Activated CD4-positive, alpha-beta T cell treated with anti-CD3 and anti-CD28 coated beads, Interleukin-2, amount 50 U/mL, for 1 hour (primary cell): ENCODE data around the gene ARID5B.
"Not testable (repeated sequence)": the region's sequence is repeated elsewhere in the genome, so short reads cannot be mapped to it uniquely, and the experiment has no call there.

ENCODE experiments used
- DNase-seq: peaks from one replicate; pipeline ENCODE4 v3.0.0-alpha.2; 2020

Gene ARID5B

DNA sequence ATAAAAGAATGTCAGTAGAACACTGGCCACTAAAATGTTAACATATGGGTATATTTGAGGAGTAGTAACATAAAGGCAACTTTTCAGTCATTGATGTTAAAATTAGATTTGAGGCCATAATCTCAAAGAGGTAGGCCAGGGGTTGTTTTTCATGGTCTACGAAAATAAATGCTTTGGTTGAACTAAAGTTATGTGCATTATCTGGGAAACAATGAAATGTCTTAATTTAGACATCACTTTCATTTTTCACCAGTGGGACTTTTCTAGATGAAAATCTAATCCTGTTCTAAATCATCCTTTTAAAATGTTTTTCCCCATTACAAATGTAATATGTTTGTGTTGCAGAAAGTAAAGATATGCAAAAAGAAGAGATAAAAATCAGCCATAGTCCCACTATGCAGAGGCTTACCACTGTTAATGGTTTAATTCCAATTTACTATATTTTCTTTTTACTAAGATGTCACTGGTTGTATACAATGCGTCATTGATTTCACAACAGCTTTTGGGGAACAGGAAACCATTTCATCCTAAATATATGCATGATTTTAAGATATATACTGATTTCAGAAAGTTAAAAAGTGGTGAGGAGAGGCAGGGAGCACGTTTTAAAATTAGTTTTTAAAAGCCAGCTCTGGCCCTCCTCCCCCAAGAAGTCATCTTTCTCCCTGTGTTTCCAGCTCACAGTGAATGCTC is 64.3 kb downstream of the ARID5B start:
- DNase-seq, result no peak

DNA sequence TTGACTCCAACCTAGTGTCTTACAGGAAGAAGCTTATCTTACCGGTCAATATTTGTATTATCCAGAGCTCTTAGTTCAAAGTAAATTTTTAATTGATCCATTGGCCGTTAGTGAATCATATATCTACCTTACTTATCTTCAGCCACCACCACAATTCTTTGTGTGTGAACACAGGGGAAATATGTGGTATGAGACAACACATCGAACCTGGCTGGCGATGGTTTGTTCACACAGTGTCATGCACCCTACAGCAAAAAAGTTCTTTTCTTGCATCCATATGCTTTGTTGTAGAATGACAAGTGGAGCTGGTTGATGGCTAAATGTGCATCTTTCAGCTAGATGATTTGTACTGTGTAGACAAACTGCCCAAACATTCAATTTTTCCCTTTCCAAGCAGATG is 65.8 kb downstream of the ARID5B start:
- no peak for DNase-seq

DNA sequence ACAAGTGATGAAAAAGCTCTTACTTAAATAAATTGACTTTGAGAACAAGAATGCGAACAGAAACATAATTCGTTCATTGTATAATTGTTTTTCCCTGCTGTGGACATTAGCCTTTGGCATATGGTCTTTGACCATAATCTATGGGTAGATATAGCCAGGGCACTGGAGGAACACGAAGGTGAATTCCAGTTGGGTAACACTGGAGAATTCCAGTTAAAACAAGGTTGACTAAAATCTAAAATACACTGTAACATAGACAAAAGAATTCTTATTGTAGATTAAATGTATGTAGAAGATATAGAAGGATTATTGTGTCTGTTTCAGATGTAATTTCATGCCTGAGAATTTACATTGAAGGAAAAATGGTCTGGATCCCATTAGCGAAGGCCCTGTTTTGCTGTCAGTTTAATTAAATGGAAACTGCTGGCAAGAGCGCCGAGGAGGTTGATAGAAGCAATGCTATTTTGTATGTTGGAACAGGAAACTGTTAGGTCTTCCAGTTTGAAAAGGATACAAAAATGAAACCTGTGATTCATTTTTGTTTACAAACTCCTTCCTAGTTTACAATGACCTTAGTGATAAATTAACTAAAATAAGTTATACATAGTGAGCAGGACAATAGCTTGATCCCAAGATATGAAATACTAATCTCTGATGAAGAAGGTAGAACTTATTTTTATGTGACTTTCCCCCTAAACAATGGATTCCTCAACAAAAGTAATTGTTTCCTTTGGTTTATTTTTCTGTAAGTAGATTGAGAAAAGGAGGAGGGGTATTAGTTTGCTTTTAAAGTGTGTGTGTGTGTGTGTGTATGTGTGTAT is 68.9 kb downstream of the ARID5B start:
- no peak for DNase-seq

DNA sequence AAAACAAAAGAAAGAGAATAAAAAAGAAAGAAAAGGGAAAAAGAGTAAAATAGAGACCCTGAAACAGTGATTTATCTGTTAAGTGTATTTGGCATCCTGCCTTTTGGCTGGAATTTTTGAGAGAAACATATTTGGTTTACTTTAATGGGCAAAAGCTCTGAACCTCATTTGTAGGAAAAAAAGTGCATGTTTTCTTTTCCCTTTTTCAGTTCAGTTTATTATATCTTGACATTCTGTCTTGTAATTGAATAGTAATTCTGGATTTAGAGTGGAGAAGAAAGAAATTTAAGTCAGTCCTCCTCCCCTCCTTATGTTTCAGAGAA is 69.5 kb downstream of the ARID5B start:
- no peak for DNase-seq

DNA sequence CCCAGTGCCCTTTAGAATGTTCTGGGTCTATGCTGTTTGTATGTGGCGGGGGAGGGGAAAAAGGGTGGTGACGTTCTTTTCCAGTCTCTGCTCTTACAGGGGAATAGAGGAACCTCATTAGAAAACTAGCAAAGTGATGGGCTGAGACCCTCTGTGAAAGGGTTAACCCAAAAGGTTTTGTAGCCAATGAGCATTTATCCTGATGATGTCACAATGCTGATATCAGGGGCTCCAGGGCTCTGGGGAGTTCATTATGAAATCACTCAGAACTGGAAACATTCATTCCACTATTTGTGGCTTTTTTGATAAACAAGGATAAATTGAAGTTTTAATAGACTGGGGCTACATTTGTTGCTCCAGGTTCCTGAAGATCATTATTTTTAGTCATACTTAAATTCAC is 71.7 kb downstream of the ARID5B start:
- no peak for DNase-seq

DNA sequence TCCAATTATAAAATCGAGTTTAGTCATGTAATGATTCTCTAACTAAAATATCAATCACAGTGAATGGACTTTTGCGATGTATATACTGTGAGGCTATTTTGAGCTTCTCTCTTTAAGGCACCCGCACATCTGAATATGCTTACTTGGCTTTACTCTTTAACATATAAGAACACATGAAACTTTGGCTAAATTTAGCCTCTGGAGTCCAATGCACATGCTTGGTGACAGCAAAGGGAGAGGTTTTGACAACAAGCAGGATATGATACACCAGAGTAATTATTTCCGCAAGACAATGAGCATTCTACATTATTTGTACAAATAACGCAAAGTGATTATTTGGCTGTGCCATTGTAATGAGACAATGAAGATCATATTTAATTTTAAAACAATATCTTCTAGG is 72.4 kb downstream of the ARID5B start:
- DNase-seq, result no peak

DNA sequence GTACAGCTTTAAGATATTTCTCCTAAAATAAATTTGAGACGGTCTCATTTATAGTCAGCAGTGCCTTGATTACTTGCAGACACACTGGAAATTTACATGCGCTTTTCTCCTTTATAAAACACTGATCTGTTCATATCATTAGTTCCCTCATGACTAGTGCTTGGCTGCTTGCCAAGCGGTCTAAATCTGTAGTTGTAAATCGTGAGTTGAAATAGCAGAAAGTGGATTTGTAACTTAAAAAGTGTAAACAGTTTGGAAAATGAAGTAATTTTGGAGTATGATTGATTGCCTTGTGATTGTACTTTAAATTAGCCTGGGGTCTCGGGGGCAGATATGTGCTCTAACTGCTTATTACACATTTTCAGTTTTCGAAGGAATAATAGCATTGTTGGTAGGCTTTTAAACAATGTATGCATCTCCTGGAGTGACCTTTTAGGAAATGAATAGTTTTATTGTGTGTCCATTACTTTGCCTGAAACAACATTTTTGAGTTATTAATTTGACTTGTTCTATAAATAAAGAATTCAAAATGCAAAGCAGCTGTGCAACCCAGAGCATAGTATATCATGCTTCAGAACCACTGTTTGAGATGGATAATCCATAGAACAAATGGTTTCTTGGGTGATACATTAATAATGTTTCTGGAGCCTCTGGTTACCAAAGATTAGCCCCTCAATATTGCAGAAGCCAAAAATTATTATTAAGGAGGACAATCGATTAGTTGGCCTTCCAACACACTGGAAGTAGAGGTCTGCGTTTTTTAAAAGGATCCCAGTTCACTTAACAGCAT is 73.3 kb downstream of the ARID5B start:
- no peak for DNase-seq

DNA sequence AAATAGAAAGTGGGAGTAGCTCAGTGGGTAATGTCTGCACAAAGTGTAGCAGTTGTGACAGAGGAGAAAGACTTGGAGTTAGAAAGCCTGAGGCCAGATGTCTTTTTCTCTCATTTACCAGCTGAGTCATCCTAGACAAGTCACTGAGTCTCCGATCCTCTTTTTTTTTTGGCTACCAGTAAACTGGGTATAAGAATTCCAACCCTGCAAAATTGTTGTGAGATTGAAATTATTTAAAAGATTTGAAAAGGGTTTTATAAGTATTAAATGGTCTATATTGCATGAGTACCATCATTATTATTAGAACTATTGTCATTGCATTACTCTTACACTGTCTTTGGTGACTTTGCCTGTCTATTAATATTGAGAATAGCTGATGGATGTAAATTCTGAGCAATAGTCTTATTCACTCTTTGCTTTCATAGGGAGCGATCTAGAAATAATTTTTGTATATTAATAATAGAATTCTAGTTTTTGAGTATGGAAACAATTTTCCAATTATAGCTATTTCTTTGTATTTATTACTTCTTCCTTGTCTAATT is 74.0 kb downstream of the ARID5B start:
- no peak for DNase-seq

DNA sequence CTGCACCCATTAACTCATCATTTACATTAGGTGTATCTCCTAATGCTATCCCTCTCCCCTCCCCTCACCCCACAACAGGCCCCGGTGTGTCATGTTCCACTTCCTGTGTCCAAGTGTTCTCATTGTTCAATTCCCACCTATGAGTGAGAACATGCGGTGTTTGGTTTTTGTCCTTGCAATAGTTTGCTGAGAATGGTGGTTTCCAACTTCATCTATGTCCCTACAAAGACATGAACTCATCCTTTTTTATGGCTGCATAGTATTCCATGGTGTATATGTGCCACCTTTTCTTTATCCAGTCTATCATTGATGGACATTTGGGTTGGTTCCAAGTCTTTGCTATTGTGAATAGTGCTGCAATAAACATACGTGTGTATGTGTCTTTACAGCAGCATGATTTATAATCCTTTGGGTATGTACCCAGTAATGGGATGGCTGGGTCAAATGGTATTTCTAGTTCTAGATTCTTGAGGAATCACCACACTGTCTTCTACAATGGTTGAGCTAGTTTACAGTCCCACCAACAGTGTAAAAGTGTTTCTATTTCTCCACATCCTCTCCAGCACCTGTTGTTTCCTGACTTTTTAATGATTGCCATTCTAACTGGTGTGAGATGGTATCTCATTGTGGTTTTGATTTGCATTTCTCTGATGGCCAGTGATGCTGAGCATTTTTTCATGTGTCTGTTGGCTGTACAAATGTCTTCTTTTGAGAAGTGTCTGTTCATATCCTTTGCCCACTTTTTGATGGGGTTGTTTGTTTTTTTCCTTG is 75.6 kb downstream of the ARID5B start:
- DNase-seq, result not testable (repeated sequence)

DNA sequence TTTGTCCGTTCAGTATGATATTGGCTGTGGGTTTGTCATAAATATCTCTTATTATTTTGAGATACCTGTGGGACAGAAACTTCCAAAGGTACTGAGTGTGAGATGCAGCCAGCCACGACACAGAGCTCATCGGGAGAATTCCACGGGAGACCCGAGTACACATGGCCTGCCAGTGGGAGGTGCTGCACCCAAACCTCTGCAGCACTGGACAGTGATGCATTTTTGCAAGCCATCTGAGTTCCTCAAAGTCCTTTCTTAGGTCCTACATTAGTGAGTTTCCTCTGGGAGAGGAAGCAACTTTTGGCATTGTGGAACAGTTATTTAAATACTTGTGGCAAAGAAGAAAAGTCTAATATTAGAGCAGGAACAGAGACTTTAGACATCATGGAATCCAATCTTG is 77.5 kb downstream of the ARID5B start:
- no peak for DNase-seq

DNA sequence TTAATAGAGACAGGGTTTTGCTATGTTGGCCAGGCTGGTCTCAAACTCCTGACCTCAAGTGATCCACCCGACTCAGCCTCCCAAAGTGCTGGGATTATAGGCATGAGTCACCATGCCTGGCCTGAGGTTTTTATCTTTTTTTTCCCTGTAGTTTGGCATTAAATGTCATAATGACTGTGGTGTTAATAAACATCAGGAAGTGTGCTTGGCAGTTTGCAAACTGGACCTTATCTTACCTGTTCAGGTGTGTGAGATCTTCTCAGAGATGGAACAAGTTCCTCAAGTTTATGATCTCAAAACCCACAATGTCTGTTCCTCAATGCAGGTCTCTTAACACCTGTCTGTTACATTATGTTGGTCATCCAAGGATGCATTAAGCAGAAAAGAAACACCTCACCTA is 80.0 kb downstream of the ARID5B start:
- DNase-seq, result no peak

DNA sequence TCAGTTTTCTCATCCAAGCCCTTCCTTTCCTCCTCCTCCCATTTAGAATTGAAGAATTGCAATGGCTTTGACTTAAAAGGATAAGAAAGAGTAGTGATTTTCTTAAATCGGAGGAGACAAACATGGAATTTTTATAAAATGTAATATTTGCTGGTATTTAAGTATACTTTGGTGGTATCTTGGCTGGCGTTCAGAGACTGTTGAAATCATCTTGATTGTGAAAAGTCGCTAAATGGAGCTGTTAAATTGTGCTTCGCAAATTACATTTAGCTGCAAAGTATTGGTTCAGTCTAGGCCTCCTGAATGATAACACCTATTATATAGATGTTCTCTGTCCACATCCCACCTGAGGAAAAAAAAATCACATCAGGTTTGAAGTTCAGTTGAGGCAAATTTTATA is 81.8 kb downstream of the ARID5B start:
- DNase-seq, result no peak

DNA sequence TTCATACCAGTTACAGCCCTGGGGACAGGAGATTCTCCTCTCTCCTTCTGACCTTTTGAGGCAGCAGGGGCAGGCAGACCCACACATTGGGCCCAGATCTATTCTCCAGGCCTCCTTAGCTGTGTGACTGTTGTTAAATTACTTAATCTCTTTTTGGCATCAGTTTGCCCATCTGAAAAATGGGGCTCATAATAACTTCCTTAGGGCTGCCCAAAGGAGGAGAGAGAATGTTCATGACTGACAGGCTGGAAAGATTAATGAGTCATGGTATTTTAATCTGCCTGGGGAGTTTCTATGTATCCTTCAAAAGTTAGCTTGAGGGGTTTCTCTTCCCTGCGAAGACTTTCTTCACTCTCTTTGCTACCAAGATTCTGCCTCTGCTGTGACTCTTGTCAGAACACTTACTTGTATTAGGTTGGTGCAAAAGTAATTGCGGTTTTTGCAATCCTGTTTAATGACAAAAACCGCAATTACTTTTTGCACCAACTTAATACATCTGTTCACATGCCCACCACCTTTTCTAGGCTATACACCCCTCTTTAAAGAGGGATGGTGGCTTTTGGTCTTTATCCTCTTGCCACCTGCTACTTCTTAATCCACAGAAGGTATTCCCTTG is 83.4 kb downstream of the ARID5B start:
- DNase-seq, result no peak

DNA sequence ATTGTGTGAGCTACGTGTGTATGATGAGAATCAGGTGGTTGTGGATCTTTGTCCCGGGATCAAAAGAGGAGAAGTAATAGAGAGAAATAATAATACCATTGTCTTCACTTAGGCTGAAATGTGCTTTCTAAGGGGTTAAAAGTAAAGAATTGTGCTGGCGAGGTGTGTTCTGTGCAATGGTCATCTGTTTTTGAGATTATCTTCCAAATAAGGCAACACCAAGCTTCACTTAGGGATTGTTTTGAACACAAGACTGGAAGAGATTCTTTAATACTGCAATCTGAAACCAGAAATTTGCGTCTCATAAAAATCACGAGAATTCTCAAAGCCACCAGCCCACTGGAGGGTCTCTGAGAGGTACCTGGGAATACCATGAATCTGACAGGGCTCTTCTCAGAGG is 84.2 kb downstream of the ARID5B start:
- no peak for DNase-seq

DNA sequence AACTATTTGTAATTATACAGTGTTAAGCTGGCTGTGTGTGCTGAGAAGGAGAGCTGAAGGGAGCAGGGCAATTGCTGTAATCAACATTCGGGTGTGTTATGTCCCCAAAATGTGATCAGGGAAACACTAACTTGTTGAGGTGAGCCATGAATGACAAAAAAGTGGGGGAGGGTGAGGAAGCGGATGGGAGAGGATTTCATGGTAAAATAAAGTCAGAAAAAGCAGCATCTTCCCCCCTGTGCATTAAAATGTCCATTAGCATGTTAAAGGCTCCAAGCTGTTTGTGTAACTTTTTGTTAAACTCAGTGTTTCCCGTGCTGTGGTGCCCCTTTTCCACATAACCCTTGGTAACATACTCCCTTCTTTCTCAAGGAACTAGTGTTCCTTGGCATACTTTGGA is 84.9 kb downstream of the ARID5B start:
- DNase-seq, result no peak

DNA sequence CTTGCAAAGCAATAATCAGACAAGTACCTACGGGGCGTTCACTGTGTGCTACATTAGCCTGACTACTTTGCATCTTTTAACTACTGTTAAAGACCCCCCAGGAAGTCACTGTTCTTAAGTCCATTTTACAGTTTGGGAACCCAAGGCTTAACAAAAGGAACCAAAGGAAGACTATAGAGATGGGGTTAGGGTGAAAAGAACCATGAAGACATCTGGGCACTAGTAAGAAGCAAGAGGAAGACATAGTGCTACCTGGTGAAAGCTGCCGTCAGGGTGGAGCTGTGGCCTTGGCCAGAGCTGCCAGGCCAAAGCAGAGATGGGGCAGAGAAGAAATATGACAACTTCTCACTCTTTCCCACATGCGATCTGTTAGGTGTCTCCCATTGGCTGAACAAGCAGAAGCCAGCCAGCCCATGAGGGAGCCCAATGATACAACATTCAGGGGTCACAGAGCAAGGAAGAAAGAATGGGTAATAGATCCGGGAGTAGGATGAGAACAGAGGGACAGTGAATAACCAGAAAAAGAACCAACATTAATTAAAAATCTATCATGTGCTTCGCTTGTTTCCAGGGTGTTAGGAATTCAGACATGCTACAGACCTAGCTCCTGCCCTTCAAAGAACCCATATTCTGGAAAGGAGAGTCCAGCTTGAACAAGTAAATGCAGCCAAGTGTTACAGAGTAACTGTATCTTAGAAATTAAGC is 85.4 kb downstream of the ARID5B start:
- no peak for DNase-seq

DNA sequence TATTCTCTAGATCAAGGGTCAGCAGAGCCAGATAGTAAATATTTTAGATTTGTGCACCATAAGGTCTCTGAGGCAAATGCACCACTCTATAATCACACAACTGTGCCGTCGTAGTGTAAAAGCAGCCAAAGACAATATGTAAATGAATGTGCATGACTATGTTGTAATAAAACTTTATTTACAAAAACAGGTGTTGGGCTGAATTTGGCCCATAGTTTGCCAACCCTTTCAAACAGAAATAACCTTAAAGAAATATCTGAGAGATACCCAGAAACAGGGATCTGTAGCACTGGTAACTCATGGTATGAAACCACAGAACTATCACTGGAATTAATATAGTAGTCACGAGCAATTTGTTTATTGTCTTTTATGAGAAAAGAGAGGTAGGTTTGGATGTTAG is 86.0 kb downstream of the ARID5B start:
- no peak for DNase-seq

DNA sequence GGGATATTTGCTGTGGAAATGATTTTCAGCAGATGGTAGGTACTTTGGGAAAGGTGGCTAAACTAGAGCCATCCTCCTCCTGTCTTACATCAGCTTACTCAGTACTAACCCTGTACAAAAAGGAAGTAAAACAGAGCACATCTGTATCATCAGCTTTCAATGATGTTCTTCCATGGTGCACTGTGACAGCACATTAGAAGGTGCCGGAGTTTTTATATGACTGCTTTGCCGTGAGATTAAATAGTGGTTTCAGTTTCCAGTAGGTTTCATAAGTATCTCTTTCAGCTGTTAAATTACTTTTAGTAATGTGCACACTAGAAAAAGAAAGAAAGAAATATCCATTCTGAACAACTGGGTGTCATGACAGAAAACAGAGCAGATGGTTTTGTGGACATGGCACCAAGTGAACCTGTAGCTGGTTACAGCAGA is 86.5 kb downstream of the ARID5B start:
- no peak for DNase-seq

DNA sequence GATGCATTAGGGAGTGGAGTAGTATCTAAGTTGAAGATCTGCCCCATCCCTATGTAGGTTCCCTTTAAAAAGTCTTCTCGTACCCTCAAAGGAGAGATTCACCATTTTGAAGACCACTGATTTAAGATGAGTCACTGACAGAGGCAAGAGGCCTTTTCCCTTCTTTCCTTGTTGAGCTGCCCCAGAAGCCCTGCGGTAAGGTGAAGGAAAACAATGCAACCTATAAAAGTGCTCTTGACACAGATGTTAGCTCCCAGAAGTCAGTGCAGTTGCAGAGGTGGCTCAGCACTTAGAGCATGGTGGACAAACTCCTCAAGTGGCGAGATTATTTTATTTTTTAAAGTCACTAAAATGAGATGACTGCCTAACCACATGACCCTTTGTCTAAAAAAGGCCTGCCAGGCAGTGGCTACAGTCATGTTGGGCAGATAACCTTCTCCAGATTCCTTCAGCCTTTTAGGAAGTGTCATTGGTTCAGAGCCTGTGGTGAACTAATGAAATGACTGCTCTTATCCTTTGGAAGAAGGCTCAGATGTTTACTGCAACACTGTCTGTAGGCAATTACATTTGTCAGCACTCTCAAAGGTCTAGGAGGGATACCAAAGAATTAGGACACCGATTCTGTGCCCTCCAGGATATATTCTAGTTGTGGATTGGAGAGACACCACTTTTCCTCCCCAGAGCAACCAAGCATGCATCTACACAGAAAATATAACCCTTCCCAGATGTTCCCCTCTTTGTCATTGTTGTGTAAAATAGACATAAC is 88.7 kb downstream of the ARID5B start:
- DNase-seq, result no peak

DNA sequence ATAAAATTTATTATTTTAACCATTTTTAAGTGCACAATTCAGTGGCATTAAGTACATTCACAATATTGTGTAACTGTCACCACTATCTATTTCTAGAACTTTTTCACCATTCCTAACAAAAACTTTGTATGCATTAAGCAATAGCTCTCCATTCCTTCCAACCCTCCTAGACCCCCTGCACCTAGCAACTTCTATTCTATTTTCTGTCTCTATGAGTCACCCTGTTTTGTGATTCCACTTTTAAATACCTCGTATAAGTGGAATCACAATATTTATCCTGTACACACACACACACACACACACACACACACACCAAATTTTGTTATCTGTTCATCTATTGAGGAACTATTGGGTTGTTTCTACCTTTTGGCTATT is 89.2 kb downstream of the ARID5B start:
- no peak for DNase-seq

DNA sequence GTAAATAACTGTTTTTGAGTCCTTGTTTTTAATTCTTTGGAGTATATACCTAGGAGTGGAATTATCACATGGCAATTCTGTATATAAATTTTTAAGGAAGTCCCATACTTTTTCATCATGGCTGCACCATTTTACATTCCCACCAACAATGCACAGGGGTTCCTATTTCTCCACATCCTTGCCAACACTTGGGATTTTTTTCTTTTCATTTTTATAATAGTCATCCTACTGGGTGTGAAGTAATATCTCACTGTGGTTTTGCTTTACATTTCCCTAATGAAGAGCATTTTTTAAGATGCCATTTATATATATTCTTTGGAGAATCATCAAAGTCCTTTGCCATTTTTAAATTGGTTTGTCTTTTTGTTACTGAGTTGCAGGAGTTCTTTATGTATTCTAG is 89.7 kb downstream of the ARID5B start:
- DNase-seq, result no peak
